K562 (cell line): ENCODE data around the gene PCNX3. TPM values are rescaled to one million over a fixed set of nuclear protein-coding genes. Genes with fewer than 3 reads are reported as not detected.

Source experiments
- ATAC-seq: fragments of 200-7000 bp; cut with Tn5 transposase; 3 replicates; pipeline ENCODE4 v1.9.1; 2020; ENCODE audit warnings: moderate library complexity
- BruUV-seq: library from RNA; stranded (reverse); fragments of 400-500 nt; replicated peaks from 2 replicates; lab custom pipeline; 2021; lab: Mats Ljungman, UMichigan
- CTCF ChIA-PET: fragments of 300-600 bp; formaldehyde crosslinking; extraction: SDS; loops from one replicate; lab custom pipeline; 2021; ENCODE audit warnings: low intra/inter-chr PET ratio; lab: Yijun Ruan, JAX
- POLR2A ChIA-PET: fragments of 300-600, 350-650 bp; sonication (Branson Sonifier 250); formaldehyde crosslinking; extraction: SDS; loops from one replicate; lab custom pipeline; 2021; ENCODE audit warnings: antibody characterized with exemption, inconsistent platforms; lab: Yijun Ruan, JAX
- DNase-seq, 4 experiments: peaks; one replicate each; pipeline versions ENCODE4 v3.0.0 to v3.0.0-alpha.2; 2011 to 2018; ENCODE audit warnings: low spot score in 3 of 4, mixed read lengths in 3 of 4; ENCODE audit errors: extremely low read depth in 1 of 4
- FAIRE-seq: peaks from 2 replicates; lab custom pipeline; 2011; peaks lifted over from hg19 to GRCh38; lab: Jason Lieb, UNC
- H2AFZ ChIP-seq: 2 replicates; pipeline ENCODE4 v1.6.0; 2011; ENCODE audit warnings: low read depth, low read length, control low read depth, inconsistent platforms
- H3K27ac ChIP-seq: fragments of 200-600 bp; 3 replicates; pipeline ENCODE4 v1.8.0; 2011; ENCODE audit warnings: low read depth, mild to moderate bottlenecking, control low read depth, inconsistent platforms, low read length, moderate library complexity, mixed read lengths; ENCODE audit errors: extremely low read depth
- H3K27me3 ChIP-seq, 2 experiments: fragments of 300-600 bp in 1 of 2; 2 replicates in 1 of 2; 3 replicates in 1 of 2; pipeline versions ENCODE4 v1.6.0 to v1.8.0; 2011; ENCODE audit warnings: inconsistent platforms in 2 of 2, low read length in 2 of 2, mild to moderate bottlenecking in 1 of 2, mixed read lengths in 1 of 2, moderate library complexity in 1 of 2; ENCODE audit not compliant: control insufficient read depth in 2 of 2, insufficient read depth in 2 of 2
- H3K36me3 ChIP-seq: fragments of 300-600 bp; 3 replicates; pipeline ENCODE4 v1.8.0; 2011; ENCODE audit warnings: mild to moderate bottlenecking, low read length, inconsistent platforms; ENCODE audit not compliant: control insufficient read depth, insufficient read depth
- H3K4me1 ChIP-seq, 2 experiments: fragments of 200-600 bp in 1 of 2; replicated peaks in 1 of 2; 2 replicates in 1 of 2; 3 replicates in 1 of 2; pipeline versions ENCODE4 v1.5.1 to v1.8.0; 2011; ENCODE audit warnings: inconsistent platforms in 2 of 2, low read length in 2 of 2, mild to moderate bottlenecking in 1 of 2, mixed read lengths in 1 of 2, moderate library complexity in 1 of 2; ENCODE audit not compliant: control insufficient read depth in 2 of 2, insufficient read depth in 2 of 2
- H3K4me2 ChIP-seq: 2 replicates; pipeline ENCODE4 v1.6.1; 2011; ENCODE audit warnings: low read length, control low read depth, inconsistent platforms, mixed read lengths; ENCODE audit not compliant: insufficient read depth
- H3K4me3 ChIP-seq: fragments of 200-600 bp; sonication (generic), shearing (Covaris generic); 2 replicates; pipeline ENCODE4 v1.5.1; 2016; ENCODE audit warnings: control low read depth, inconsistent platforms
- H3K79me2 ChIP-seq: fragments of 200-600 bp; 3 replicates; pipeline ENCODE4 v1.8.0; 2011; ENCODE audit warnings: low read length, inconsistent platforms; ENCODE audit not compliant: control insufficient read depth, insufficient read depth
- H3K9ac ChIP-seq, 2 experiments: 2 replicates each; pipeline versions ENCODE4 v1.6.0 to v1.6.1; 2011; ENCODE audit warnings: low read depth in 2 of 2, low read length in 2 of 2, control low read depth in 1 of 2, inconsistent platforms in 1 of 2, mild to moderate bottlenecking in 1 of 2, mixed read lengths in 1 of 2; ENCODE audit not compliant: insufficient read depth in 1 of 2
- H3K9me1 ChIP-seq: one replicate; pipeline ENCODE4 v1.6.0; 2011; ENCODE audit warnings: inconsistent platforms, mild to moderate bottlenecking, low read length, moderate library complexity; ENCODE audit not compliant: control insufficient read depth, insufficient read depth
- H3K9me3 ChIP-seq: replicated peaks from 2 replicates; pipeline ENCODE4 v1.5.1; 2011; ENCODE audit warnings: low read depth, low read length, inconsistent platforms; ENCODE audit not compliant: control insufficient read depth, insufficient read depth
- H4K20me1 ChIP-seq: replicated peaks from 2 replicates; pipeline ENCODE4 v1.6.1; 2011; ENCODE audit warnings: low read length, inconsistent platforms, mixed read lengths; ENCODE audit not compliant: control insufficient read depth, insufficient read depth
- CAMTA2 ChIP-seq: fragments of 250-450 bp; sonication (Bioruptor Pico); conservative IDR thresholded peaks from 2 replicates; pipeline ENCODE4 v1.5.1; 2022
- CREB1 ChIP-seq, 2 experiments: sonication (generic) in 1 of 2; formaldehyde crosslinking in 1 of 2; IDR thresholded peaks; 2 replicates each; pipeline versions ENCODE4 v1.6.1 to v1.8.0; 2012 to 2022; ENCODE audit warnings: inconsistent platforms in 1 of 2, mild to moderate bottlenecking in 1 of 2, missing genetic modification reagents in 1 of 2, moderate library complexity in 1 of 2
- CREB5 ChIP-seq: fragments of 250-450 bp; sonication (Bioruptor Pico); IDR thresholded peaks from 2 replicates; pipeline ENCODE4 v1.5.0; 2020; ENCODE audit warnings: mild to moderate bottlenecking
- E2F5 ChIP-seq: sonication (generic); formaldehyde crosslinking; IDR thresholded peaks from 2 replicates; pipeline ENCODE4 v1.8.0; 2022; ENCODE audit warnings: mild to moderate bottlenecking, missing genetic modification reagents
- ELF2 ChIP-seq: fragments of 250-450 bp; sonication (Bioruptor Pico); IDR thresholded peaks from 2 replicates; pipeline ENCODE4 v1.5.0; 2021; ENCODE audit warnings: mild to moderate bottlenecking
- HDAC3 ChIP-seq: fragments of 450-650 bp; IDR thresholded peaks from 2 replicates; pipeline ENCODE4 v1.6.1; 2018; ENCODE audit warnings: borderline replicate concordance, mild to moderate bottlenecking, moderate library complexity; ENCODE audit not compliant: partially characterized antibody
- KAT7 ChIP-seq: sonication (generic); formaldehyde crosslinking; IDR thresholded peaks from 2 replicates; pipeline ENCODE4 v1.8.0; 2022; ENCODE audit warnings: missing genetic modification reagents, mild to moderate bottlenecking, borderline replicate concordance
- MAFK ChIP-seq: IDR thresholded peaks from 2 replicates; pipeline ENCODE4 v1.6.1; 2011; ENCODE audit warnings: low read length, improper control_type of control experiment
- MLX ChIP-seq, 2 experiments: fragments of 450-650 bp in 1 of 2; sonication (generic) in 1 of 2; formaldehyde crosslinking; conservative IDR thresholded peaks; 2 replicates each; pipeline versions ENCODE4 v1.4.0 to v1.8.1; 2020 to 2022; ENCODE audit warnings: mild to moderate bottlenecking in 1 of 2, missing genetic modification reagents in 1 of 2
- POLR2B ChIP-seq: fragments of 450-650 bp; IDR thresholded peaks from 2 replicates; pipeline ENCODE4 v1.6.1; 2018; ENCODE audit warnings: low read depth; ENCODE audit not compliant: partially characterized antibody
- WHSC1 ChIP-seq: IDR thresholded peaks from one replicate; pipeline ENCODE4 v1.6.1; 2012; ENCODE audit warnings: low read length, control low read depth, inconsistent platforms
- ZBTB33 ChIP-seq: sonication (generic); formaldehyde crosslinking; IDR thresholded peaks from 2 replicates; pipeline ENCODE4 v1.8.1; 2023; ENCODE audit warnings: mild to moderate bottlenecking, missing genetic modification reagents
- ZNF174 ChIP-seq: fragments of 250-450 bp; sonication (Bioruptor Pico); IDR thresholded peaks from 2 replicates; pipeline ENCODE4 v1.4.0; 2020; ENCODE audit warnings: mild to moderate bottlenecking
- WGBS: fragments of 100-300 bp; shearing (Covaris generic); methylation state at CpG from one replicate; pipeline ENCODE4 v1.1.6; 2016; ENCODE audit warnings: low coverage, mixed read lengths; ENCODE audit not compliant: insufficient coverage; ENCODE audit errors: missing lambda C conversion rate; 5-methylcytosine and 5-hydroxymethylcytosine counted together
- in situ Hi-C: fragments of 300-500 bp; cut with MboI; formaldehyde crosslinking; loops from 4 replicates; pipeline ENCODE4 v1.15.0; 2018; ENCODE audit warnings: inconsistent platforms, mixed read lengths
- intact Hi-C: fragments of 100-400 bp; cut with micrococcal nuclease; formaldehyde crosslinking; loops from 2 replicates; pipeline ENCODE4 v1.14.2; 2022
- polyA plus RNA-seq, 8 experiments: library from polyadenylated mRNA; depleted of rRNA in 4 of 8; stranded (reverse) in 5 of 8; unstranded in 3 of 8; fragments of >200 nt; fragmentation: Nextera tagmentation in 2 of 8; fragmentation: Illumina TruSeq in 1 of 8; extraction: Ambion mirVana in 2 of 8; extraction: Trizol in 1 of 8; gene quantifications; 2 replicates each; pipeline versions ENCODE4 v1.2.1 to v1.2.3, GENCODE V29; 2011 to 2014; ENCODE audit warnings: inconsistent platforms in 1 of 8, missing spikeins in 1 of 8
- total RNA-seq, 7 experiments: library from RNA; depleted of rRNA in 6 of 7; stranded (reverse); fragments of >200 nt in 6 of 7; fragmentation: Illumina TruSeq in 2 of 7; extraction: Trizol in 2 of 7; gene quantifications; 2 replicates each; pipeline versions ENCODE4 v1.2.1 to v1.2.3, GENCODE V29; 2011 to 2021; ENCODE audit warnings: low replicate concordance in 1 of 7

PCNX3 gene
- total and polyA plus RNA-seq, 9 of the 15 experiments (the other 6 are each of a cell fraction or from before 2014, with no cell fraction given): 0.11 to 47.8 (median 12.8) TPM

- TF ChIP-seq ZBTB33 (CRISPR knock-in tag): peak; percentile 94
Observed at GRCh38 chr11:65650547-65651338, 35.2 kb downstream of the PCNX3 start (continued).

GRCh38 chr11:65651339-65651588 is 35.7 kb downstream of the PCNX3 start:
- no peak for FAIRE-seq
- POLR2A ChIA-PET: interaction anchor here (0.7 to 5.0 kb wide), 8 partner anchors 11 to 372 kb away, joined by 3 to 56 read pairs (median 7); partner anchors contain the start of genes NEAT1, PCNX3, RELA and SIPA1
- CTCF ChIA-PET: no interaction called here

More at GRCh38 chr11:65651339-65651588, 35.7 kb downstream of the PCNX3 start:
- Histone ChIP-seq H3K4me1 (peaks cover 29 to 65% of the 10 kb centered on the region in 2 experiments), H2AFZ (no peak overlapping the region), H3K9me3 (no peaks in the 10 kb centered on the region), H3K4me3 (no peak overlapping the region), H4K20me1 (0 out of 2 replicates have a peak, but pooled peaks cover 8% of the 10 kb centered on the region), H3K4me2 (peak overlapping the region; percentile 84; the same call in 1 of the 2 replicates), H3K27me3 (no peaks in the 10 kb centered on the region), H3K79me2 (no peaks in the 10 kb centered on the region), H3K27ac (peak overlapping the region; percentile 92; the same call in 1 of the 3 replicates)
- in situ Hi-C loops: no loop called here
- BruUV-seq: no TSS peak
- DNase-seq: no peak
- no peak for ATAC-seq
- no peak for TF ChIP-seq ZNF174 (CRISPR knock-in tag)
- TF ChIP-seq POLR2B: no peak
- no peak for TF ChIP-seq MLX (CRISPR knock-in tag; conservative IDR thresholded peaks at IDR 0.05)
- no peak for TF ChIP-seq CREB5 (CRISPR knock-in tag)
- TF ChIP-seq KAT7: 0 out of 2 replicates have a peak, but pooled peaks have one; percentile 17
- no peak for TF ChIP-seq CREB1 (IDR thresholded peaks at IDR 0.05)
- no peak for TF ChIP-seq CREB1 (CRISPR knock-in tag; IDR thresholded peaks at IDR 0.05)
- TF ChIP-seq HDAC3: no peak
- no peak for TF ChIP-seq CAMTA2 (CRISPR knock-in tag)
- TF ChIP-seq ELF2 (CRISPR knock-in tag): no peak
- TF ChIP-seq MAFK: no peak
- TF ChIP-seq WHSC1: no peak
- 0 out of 2 replicates have a peak, but pooled peaks have one; percentile 28 for TF ChIP-seq E2F5
- TF ChIP-seq, all 486 proteins: peak for 2
- peaks cover 74% of the 10 kb centered on the region; the same call in 2 of the 3 replicates for H3K36me3 ChIP-seq
- peak overlapping the region in 1 of 2 experiments; percentile 59; a peak in 2 of 4 replicates for H3K9ac ChIP-seq
- no peaks in the 10 kb centered on the region for H3K9me1 ChIP-seq
- 83% methylated on average over 3 of the region's 3 CpGs for WGBS
- intact Hi-C loops: no loop called here
